Right atrium auricular region (tissue), 2 donors: ENCODE data around the gene SRRM4. TPM values are rescaled to one million over a fixed set of nuclear protein-coding genes. Genes with fewer than 3 reads are reported as not detected.
"Not testable (repeated sequence)": the region's sequence is repeated elsewhere in the genome, so short reads cannot be mapped to it uniquely, and the experiment has no call there.

Source experiments
- DNase-seq: peaks from one replicate; pipeline ENCODE4 v3.0.0-alpha.2; 2019; ENCODE audit warnings: low spot score
- H3K27ac ChIP-seq, 2 donors: fragments of 200-600 bp; sonication (generic); 1 replicate in 1 of 2; 2 replicates in 1 of 2; pipeline ENCODE4 v1.5.1; 2016 to 2019
- H3K27me3 ChIP-seq, 2 donors: fragments of 200-600 bp; sonication (generic); one replicate each; pipeline versions ENCODE4 v1.5.1 to v1.6.0; 2017 to 2019
- H3K36me3 ChIP-seq: fragments of 200-600 bp; sonication (generic); one replicate; pipeline ENCODE4 v1.5.1; 2016
- H3K4me1 ChIP-seq, 2 donors: fragments of 200-600 bp; sonication (generic); one replicate each; pipeline versions ENCODE4 v1.5.1 to v1.6.0; 2017 to 2019
- H3K4me3 ChIP-seq, 2 donors: fragments of 200-600 bp; sonication (generic); 1 replicate in 1 of 2; 2 replicates in 1 of 2; pipeline ENCODE4 v1.5.1; 2017 to 2019; ENCODE audit warnings: mild to moderate bottlenecking in 1 of 2, moderate library complexity in 1 of 2
- H3K9me3 ChIP-seq, 2 donors: fragments of 200-600 bp; sonication (generic); one replicate each; pipeline ENCODE4 v1.5.1; 2019
- CTCF ChIP-seq, 2 donors: fragments of 200-600 bp; sonication (generic); IDR thresholded peaks; one replicate each; pipeline ENCODE4 v1.5.1; 2019; ENCODE audit warnings: antibody characterized with exemption in 2 of 2
- total RNA-seq, 2 donors: library from RNA; depleted of rRNA; stranded (reverse); fragments of >200 nt; gene quantifications; one replicate each; pipeline ENCODE4 v1.1.0, GENCODE V29; 2016

The SRRM4 gene
- total RNA-seq, 2 donors from 2014 or later: 0.08 TPM; not detected in 1

GRCh38 chr12:118999107-118999506 is 17.8 kb downstream of the SRRM4 start:
- no peaks in the 10 kb centered on the region for H3K27me3 ChIP-seq

GRCh38 chr12:119005085-119005484 is 23.7 kb downstream of the SRRM4 start:
- Histone ChIP-seq H3K9me3 (no peaks in the 10 kb centered on the region), H3K27ac (no peak overlapping the region), H3K27me3 (no peaks in the 10 kb centered on the region), H3K36me3 (no peaks in the 10 kb centered on the region), H3K4me1 (no peaks in the 10 kb centered on the region), H3K4me3 (no peak overlapping the region)
- TF ChIP-seq CTCF (IDR thresholded peaks at IDR 0.05): no peak
- no peak for DNase-seq

More at GRCh38 chr12:118999107-118999506, 17.8 kb downstream of the SRRM4 start:
- H3K9me3 ChIP-seq: no peaks in the 10 kb centered on the region
- no peak overlapping the region for H3K27ac ChIP-seq
- no peaks in the 10 kb centered on the region for H3K36me3 ChIP-seq
- no peak for TF ChIP-seq CTCF (IDR thresholded peaks at IDR 0.05)
- DNase-seq: no peak
- no peak overlapping the region for H3K4me3 ChIP-seq
- no peaks in the 10 kb centered on the region for H3K4me1 ChIP-seq

- no peak for TF ChIP-seq CTCF (IDR thresholded peaks at IDR 0.05)
- no peak overlapping the region for H3K4me3 ChIP-seq
- H3K27ac ChIP-seq: no peak overlapping the region
- no peaks in the 10 kb centered on the region for H3K4me1 ChIP-seq
- H3K36me3 ChIP-seq: no peaks in the 10 kb centered on the region
- DNase-seq: no peak
- H3K27me3 ChIP-seq: no peaks in the 10 kb centered on the region
- H3K9me3 ChIP-seq: peaks cover 0 to 3% of the 10 kb centered on the region in 2 donors
These were observed 24.6 kb downstream of the SRRM4 start for GRCh38 chr12:119005913-119006312.

- Histone ChIP-seq H3K27me3 (no peaks in the 10 kb centered on the region), H3K4me1 (no peaks in the 10 kb centered on the region), H3K9me3 (peaks cover 0 to 9% of the 10 kb centered on the region in 2 donors), H3K4me3 (no peak overlapping the region), H3K27ac (no peak overlapping the region), H3K36me3 (no peaks in the 10 kb centered on the region)
- DNase-seq: no peak
- TF ChIP-seq CTCF (IDR thresholded peaks at IDR 0.05): no peak
These were observed 25.4 kb downstream of the SRRM4 start for GRCh38 chr12:119006746-119007145.

- not testable (repeated sequence) for H3K27ac ChIP-seq, DNase-seq, H3K4me1 ChIP-seq, H3K9me3 ChIP-seq, H3K36me3 ChIP-seq, H3K4me3 ChIP-seq, H3K27me3 ChIP-seq
These were observed 26.9 kb downstream of the SRRM4 start for GRCh38 chr12:119008273-119008672.

- Histone ChIP-seq H3K9me3 (peaks cover 0 to 9% of the 10 kb centered on the region in 2 donors), H3K4me1 (no peaks in the 10 kb centered on the region), H3K27ac (no peak overlapping the region), H3K36me3 (no peaks in the 10 kb centered on the region), H3K4me3 (no peak overlapping the region), H3K27me3 (no peaks in the 10 kb centered on the region)
- no peak for DNase-seq
- TF ChIP-seq CTCF (IDR thresholded peaks at IDR 0.05): no peak
These were observed 27.4 kb downstream of the SRRM4 start for GRCh38 chr12:119008691-119009221.
